ENCODE measurements around the gene SENP1.

Gene SENP1

DNA sequence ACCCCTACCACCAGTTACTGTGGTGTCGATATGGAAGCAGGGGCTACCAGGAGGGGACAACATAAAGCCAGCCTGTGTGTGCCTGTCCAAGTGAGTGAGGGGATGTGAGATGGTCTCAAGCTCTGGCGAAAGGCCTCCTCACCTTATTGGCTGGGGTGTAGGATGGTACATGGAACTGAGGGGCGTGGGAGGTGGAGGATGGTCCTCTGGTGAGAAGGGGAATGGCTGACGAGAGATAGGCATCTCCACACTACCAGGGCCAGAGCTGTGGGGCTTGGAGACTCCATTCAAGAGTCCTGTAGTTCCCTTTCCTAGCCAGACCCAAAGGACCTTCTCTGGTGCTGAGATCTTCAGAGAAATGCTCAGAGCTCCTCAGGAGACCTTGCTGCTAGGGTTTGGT, 69.1 kb downstream of the SENP1 start:
- TF ChIP-seq, protein P1, sequence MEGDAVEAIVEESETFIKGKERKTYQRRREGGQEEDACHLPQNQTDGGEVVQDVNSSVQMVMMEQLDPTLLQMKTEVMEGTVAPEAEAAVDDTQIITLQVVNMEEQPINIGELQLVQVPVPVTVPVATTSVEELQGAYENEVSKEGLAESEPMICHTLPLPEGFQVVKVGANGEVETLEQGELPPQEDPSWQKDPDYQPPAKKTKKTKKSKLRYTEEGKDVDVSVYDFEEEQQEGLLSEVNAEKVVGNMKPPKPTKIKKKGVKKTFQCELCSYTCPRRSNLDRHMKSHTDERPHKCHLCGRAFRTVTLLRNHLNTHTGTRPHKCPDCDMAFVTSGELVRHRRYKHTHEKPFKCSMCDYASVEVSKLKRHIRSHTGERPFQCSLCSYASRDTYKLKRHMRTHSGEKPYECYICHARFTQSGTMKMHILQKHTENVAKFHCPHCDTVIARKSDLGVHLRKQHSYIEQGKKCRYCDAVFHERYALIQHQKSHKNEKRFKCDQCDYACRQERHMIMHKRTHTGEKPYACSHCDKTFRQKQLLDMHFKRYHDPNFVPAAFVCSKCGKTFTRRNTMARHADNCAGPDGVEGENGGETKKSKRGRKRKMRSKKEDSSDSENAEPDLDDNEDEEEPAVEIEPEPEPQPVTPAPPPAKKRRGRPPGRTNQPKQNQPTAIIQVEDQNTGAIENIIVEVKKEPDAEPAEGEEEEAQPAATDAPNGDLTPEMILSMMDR (IDR thresholded peaks at IDR 0.05; ENCODE audit: low read depth, low read length), result no peak
- DNase-seq (ENCODE audit: extremely low read depth, low read depth), result no peak

GRCh38 chr12:48034835-48035805, 70.8 kb downstream of the SENP1 start:
- DNase-seq (ENCODE audit: extremely low read depth, low read depth), result no peak
- TF ChIP-seq, protein P1 (IDR thresholded peaks at IDR 0.05; ENCODE audit: low read depth, low read length), result no peak

DNA sequence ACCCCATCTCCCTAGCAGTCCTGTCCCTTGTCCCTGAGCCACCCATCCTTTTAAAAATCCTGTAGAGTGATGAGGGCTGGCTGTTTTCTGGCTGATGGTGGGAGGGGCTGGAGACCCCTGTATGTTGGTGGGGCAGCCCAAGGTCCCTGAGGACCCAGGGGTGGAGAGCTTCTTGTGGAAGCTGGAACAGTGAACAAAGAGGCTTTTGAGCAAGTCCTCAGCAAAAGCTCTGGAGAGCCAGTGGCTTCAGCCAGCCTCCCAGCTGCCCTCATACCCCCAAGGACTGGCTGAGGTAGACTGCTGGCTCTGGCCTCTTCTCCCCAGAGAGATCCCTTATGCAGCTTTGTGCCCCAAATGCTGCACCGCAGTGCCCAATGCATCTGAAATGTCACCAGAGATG, 72.4 kb downstream of the SENP1 start:
- DNase-seq (ENCODE audit: extremely low read depth, low read depth), result no peak
- TF ChIP-seq, protein P1 (IDR thresholded peaks at IDR 0.05; ENCODE audit: low read depth, low read length), result no peak

DNA sequence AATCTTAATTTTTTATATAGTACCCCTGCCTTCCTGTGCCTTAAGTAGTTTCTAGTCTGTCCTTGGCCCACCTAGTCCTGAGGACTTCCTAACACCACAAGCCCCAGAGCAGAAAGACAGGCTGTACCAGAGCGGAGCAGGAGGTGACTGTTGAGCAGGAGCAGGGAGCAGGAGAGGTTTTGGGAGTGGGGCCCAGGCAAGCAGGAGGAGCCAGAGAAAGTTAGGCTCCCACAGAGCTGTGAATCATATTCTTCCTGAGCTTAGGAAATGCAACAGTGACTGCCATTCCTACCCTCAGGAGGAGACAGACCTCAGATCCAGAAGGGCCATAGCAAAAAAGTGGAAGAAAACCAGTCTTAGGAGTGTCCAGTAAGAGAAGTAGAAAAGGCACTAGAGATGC, 73.3 kb downstream of the SENP1 start:
- no peak for DNase-seq (ENCODE audit: extremely low read depth, low read depth)
- TF ChIP-seq, protein P1 (IDR thresholded peaks at IDR 0.05; ENCODE audit: low read depth, low read length), result no peak

DNA sequence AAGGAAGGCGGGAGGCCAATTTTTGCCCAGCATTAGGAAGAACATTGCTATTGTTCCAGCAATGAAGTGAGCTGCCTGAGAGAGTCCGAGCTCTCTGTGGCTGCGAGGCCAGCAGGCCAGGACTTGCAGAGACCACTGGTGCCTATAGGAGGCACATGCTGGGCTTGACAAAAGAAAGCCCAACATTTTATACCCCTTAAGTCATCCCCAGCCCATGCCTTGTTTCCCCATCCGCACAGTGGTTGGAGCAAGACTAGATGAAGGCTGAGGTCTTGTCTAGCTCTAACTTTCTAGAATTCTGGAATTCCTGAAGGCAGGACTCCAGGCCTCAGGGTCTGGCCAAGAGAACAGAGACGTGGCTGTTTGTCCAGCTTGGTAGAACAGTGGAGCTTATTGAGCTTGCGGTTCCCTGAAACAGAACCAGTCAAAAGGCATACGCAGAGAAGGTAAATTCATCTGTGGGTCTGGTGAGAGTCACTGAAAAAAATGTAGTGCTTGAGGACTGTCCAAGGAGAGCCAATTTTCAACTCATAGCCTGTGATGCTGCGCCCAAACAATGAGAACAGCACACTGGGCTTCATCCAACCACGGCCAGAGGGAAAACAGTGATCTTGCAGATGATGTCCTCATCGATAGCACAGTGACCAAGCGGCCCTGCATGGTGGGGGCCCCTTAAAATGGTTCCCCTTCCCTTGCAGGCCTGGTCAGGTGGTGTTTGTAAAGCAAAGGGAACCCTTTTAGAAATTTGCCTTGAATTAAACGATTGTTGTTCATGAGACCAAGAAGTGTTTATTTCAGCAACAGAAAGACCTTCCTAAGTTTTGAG, 74.5 kb downstream of the SENP1 start:
- no peak for DNase-seq (ENCODE audit: extremely low read depth, low read depth)
- TF ChIP-seq, protein P1 (IDR thresholded peaks at IDR 0.05; ENCODE audit: low read depth, low read length), result no peak

GRCh38 chr12:48030173-48030650, 75.7 kb downstream of the SENP1 start:
- TF ChIP-seq, protein P1 (IDR thresholded peaks at IDR 0.05; ENCODE audit: low read depth, low read length), result no peak
- no peak for DNase-seq (ENCODE audit: extremely low read depth, low read depth)
